HG02973 (cell line): Measurements from ENCODE around the gene C22orf23.

Experiments used
- ATAC-seq: cut with Tn5 transposase; IDR thresholded peaks from one replicate; pipeline ENCODE4 v1.9.1; 2021; ENCODE audit warnings: moderate library complexity; ENCODE audit not compliant: unreplicated experiment

The C22orf23 gene

GRCh38 chr22:37953437-37954179, at the start of gene C22orf23, which contains the start of gene POLR2F:
TSS of gene C22orf23 (minus strand) at chr22:37953601. CDS start at chr22:37953149, 452 bp downstream.
TSS of gene POLR2F (plus strand) at chr22:37953699. CDS start at chr22:37953788, 89 bp downstream.
- peak; percentile 68 for ATAC-seq

GRCh38 chr22:37999640-38000272, 46.4 kb upstream of the C22orf23 start:
- ATAC-seq: no peak

DNA sequence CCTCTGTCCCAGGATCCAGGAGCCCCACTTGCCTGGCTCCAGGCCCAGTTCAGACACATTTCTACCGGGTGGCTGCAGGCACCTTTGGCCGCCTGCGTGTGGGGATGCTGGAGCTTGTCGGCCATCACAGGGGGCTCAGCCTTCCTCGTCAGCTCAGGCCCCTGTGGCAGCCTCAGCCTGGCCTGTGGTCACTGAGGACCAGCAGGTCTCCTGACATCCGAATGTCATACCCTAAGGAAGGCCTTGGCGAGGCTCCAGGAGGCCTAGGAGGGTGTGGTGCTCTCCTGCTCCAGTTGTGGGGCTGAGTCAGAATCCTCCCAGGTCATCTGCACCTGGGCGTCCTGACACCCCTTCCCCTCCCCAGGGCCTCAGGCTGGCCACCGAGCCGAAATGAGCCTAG, 45.8 kb upstream of the C22orf23 start:
- ATAC-seq: no peak

DNA sequence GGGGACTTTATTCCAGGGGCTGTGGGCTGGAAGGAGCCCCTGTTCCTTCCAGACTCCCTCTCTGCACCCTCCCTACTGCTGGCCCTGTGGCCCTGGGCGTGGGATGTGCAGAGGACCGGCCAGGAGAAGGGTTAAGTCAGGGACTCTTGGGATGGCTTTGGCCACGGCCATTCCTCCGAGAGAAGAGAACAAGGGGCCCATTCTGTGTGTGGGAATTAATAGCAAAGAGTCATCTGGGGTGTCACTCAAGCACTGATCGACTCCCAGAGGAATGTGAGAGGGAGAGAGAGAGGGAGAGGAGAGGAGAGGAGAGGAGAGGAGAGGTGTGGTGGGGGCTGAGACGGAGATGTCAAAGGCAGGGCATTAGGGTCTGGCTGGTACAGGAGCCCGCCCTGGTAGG, 45.1 kb upstream of the C22orf23 start:
- ATAC-seq: no peak

DNA sequence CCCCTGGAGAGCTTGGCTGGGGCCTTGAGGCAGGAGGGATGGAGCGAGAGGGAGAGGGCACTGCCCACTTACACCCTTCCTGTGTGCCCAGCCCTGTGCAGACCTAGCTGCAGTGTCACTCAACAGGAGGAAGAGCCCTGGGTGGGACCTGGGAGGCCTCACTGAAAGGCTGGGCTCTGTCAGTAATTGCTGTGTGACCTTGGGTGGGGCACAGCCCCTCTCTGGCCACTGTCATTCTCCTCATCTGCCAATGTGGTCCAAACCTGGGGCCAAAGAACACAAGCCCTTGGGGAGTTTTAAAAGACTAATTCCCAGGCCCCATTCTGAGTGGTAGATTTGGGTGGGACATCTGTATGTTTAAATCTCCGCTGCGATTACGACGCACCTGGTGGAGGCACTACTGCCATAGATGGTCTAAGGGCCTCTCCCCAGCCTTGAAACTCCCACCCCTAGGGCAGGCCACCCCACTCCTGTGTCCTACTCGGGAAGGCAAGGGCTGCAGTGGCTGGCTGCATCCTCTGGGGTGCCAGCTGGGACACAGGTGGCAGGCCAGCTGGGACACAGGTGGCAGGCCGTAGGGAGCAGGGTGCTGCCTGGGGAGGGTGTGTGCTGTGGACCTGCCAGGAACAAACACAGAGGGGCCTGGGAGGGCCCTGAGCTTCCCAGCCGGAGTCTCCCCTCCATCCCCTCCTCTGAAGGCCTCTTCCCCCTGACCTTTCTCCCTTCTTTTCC, 43.3 kb upstream of the C22orf23 start:
- ATAC-seq: no peak

GRCh38 chr22:37996079-37996478, 42.7 kb upstream of the C22orf23 start:
- no peak for ATAC-seq

DNA sequence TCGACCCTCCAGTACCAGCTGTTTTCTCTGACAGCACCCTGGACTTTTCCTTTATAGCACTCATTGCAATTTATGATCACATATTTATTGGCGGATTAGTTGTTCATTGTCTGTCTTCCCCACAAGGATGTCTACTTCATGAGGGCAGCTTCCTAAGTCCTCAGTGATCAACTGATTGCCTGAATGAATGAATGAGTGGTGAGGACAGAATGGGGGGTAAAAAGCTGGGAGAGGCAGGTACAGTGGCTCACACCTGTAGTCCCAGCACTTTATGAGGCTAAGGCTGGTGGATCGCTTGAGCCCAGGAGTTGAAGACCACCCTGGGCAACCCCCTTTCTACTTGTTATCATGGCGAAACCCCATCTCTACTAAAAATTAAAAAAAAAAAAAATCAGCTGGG, 42.1 kb upstream of the C22orf23 start:
- no peak for ATAC-seq

- ATAC-seq: no peak
These were observed 41.6 kb upstream of the C22orf23 start for GRCh38 chr22:37994982-37995381.

DNA sequence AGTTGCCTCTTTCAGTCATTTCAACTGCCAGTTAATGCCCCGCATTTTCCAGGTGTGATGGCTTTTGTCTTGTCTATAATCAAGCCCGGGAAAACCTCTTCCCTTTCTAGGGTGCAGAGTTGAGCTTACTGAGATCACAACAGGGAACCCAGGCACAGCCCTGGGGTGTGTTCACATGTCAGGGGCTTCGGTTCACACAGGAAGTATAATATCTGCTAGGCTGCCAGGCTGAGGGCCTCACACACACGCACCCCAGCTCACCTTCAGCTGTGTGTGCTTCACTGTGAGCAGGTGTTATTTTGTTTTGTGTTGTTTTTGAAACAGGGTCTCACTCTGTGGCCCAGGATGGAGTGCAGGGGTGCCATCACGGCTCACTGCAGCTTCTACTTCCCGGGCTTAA, 40.6 kb upstream of the C22orf23 start:
- no peak for ATAC-seq

DNA sequence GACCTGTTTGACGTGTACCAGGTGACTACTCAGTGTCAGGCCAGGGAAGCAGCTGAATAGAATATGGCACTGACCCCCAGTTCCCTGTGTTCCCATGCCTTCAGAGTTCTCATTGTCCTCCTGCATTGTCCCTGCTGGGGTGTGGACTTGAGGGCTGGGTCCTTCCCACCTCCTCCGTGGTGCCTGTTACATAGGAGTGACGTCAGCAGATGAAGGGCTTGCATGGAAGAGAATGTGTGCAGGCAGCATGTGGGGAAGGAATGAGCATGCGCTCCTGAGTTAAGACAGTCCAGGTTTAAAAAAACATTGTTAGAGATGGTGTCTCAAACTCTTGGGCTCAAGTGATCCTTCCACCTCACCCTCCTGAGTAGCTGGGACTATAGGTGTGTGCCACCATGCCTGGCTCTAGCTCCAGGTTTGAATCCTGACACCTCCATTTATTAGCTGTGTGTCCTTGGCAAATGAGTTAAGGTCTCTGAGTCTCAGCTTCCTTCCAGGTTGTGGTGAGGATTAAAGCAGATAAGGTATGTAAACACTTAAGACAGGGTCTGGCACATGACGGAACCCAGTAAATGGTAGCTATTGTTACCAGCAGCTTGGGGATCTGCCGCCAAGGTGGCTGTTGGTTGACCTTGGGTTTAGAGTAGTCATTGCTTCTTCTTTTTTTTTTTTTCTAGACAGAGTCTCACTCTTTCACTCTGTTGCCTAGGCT, 38.5 kb upstream of the C22orf23 start:
- no peak for ATAC-seq

DNA sequence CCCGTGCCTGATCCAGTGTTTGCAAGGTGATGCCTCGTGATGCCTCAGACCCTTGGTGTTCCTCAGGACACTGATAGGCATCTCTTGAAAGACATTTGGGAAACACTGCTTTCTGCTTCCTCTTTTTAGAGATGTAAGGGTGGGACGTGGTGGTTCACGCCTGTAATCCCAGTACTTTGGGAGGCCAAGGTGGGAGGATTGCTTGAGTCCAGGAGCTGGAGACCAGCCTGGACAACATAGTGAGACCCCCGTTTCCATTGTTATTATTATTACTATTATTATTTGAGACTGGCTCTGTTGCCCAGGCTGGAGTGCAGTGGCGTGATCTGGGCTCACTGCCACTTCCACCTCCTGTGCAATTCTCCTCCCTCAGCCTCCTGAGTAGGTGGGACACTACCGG, 37.5 kb upstream of the C22orf23 start:
- no peak for ATAC-seq

DNA sequence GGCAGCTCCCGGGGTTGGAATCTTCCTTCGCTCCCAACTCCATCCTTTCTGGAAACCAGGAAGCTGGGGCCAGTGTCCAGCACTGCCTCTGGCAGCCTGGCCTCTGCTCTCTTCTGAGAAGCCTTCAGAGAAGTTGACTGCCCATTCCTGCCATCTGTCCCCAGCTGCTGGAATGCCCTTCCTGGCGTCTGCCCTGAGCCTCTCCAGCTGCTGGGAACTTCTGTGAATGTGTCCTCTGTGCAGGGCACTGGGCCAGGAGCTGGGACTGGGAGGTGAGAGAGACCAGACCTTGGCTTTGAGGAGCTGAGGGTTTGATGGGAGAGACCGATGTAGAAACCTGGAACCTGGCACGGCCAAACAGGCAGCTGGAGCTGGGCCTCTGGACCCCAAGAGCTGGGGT, 36.9 kb upstream of the C22orf23 start:
- ATAC-seq: no peak

- no peak for ATAC-seq
These were observed 36.0 kb upstream of the C22orf23 start for GRCh38 chr22:37989146-37990045.

DNA sequence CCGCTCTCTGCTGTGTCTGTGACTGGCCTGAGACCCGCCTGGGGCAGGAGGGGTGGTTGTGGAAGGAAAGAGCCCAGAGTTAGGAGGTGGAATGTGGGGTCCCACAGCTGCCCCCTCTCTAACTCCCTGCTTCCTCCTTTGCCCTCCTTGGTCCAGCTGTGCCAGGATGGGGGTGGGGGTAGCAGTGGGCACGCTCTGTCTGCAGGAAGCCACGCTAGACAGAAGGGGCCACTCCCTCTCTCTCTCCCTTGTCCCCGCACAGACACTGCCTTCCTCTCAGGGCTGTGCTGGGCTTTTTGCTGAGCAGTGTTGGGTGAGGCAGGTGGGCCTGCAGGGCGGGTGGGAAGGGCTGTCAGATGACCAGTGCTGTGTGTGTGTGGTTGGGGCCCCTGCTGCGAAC, 33.0 kb upstream of the C22orf23 start:
- no peak for ATAC-seq

- no peak for ATAC-seq
These were observed 32.4 kb upstream of the C22orf23 start for GRCh38 chr22:37985751-37986281.

DNA sequence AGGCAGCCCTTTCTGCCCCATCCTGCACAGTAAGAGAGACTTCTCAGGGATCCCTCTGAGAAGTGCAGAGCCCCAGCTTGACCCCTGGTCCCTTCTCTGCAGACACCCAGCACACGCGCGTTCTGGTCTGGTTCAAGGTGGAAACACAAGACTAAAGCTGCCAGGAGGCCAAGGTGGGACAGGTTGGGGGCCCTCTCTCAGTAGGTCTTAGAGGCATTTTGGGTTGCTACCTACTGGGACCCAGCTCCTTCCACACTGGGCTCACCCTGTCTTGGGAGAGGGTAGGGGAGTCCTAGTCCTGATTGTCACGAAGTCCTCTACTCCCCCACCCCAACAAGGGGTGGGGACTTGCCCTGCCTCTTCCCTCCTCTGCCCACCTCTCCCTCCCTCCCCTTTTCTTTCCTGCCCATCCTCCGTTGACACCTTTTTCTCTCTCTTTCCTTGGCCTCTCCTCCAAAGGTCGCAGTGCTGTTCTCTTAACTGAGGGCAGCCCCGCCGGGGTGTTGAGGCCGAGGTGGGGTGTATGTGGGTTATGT, 31.7 kb upstream of the C22orf23 start:
- ATAC-seq: no peak

- no peak for ATAC-seq
These were observed 30.7 kb upstream of the C22orf23 start, which contains the start of gene SOX10 for GRCh38 chr22:37983860-37984791. TSS of gene SOX10 (minus strand) at chr22:37984555. CDS start at chr22:37983784, 771 bp downstream.
